ENCODE results near the gene ZNF207.

GRCh38 chr17:32383926-32384434 is 34.0 kb downstream of the ZNF207 start:
- TF ChIP-seq GATA3 (IDR thresholded peaks at IDR 0.05; ENCODE audit: low read depth, low read length), result no peak
- TF ChIP-seq GATA2 (IDR thresholded peaks at IDR 0.05; ENCODE audit: low read depth, low read length), result no peak

All from SH-SY5Y (cell line).